ENCODE results near the gene EMX1. TPM values are rescaled to one million over a fixed set of nuclear protein-coding genes. Genes with fewer than 3 reads are reported as not detected.
A peak's percentile ranks its signal among the peaks of the same experiment; 100 is the strongest.

EMX1 gene
- polyA plus RNA-seq, 4 donors, result 0.13 to 4.9 (median 1.0) TPM

- H3K9me3 ChIP-seq (ENCODE audit: control insufficient read depth in 2 of 2, insufficient read depth in 1 of 2, low read depth in 1 of 2, low read length in 1 of 2), result no peaks in the 10 kb centered on the region
- FAIRE-seq (no peak), DNase-seq (no peak)
- H3K27ac ChIP-seq (ENCODE audit: low read depth in 1 of 3, low read length in 2 of 3), result no peak overlapping the region
- H3K4me1 ChIP-seq (ENCODE audit: control insufficient read depth in 3 of 3, insufficient read depth in 2 of 3, low read depth in 1 of 3, low read length in 2 of 3), result no peaks in the 10 kb centered on the region
- peaks cover 0 to 55% (median 0%) of the 10 kb centered on the region in 3 donors for H3K36me3 ChIP-seq (ENCODE audit: control insufficient read depth in 3 of 3, insufficient read depth in 2 of 3, low read depth in 1 of 3, low read length in 3 of 3)
- H3K4me3 ChIP-seq (ENCODE audit: low read depth in 1 of 3, low read length in 3 of 3), result no peak overlapping the region
- 88 to 94% (median 93%) methylated on average over 14 of the region's 14 CpGs for WGBS, 3 donors
- H3K27me3 ChIP-seq (ENCODE audit: control insufficient read depth in 3 of 3, insufficient read depth in 3 of 3, low read length in 3 of 3), result no peaks in the 10 kb centered on the region
Observed at GRCh38 chr2:72965770-72966450, 48.6 kb downstream of the EMX1 start.

- no peak for DNase-seq
- no peaks in the 10 kb centered on the region for H3K27me3 ChIP-seq (ENCODE audit: control insufficient read depth in 3 of 3, insufficient read depth in 3 of 3, low read length in 3 of 3)
- 88 to 93% (median 93%) methylated on average over 8 of the region's 8 CpGs for WGBS, 3 donors
- no peaks in the 10 kb centered on the region for H3K4me1 ChIP-seq (ENCODE audit: control insufficient read depth in 3 of 3, insufficient read depth in 2 of 3, low read depth in 1 of 3, low read length in 2 of 3)
- no peak overlapping the region for H3K27ac ChIP-seq (ENCODE audit: low read depth in 1 of 3, low read length in 2 of 3)
- no peaks in the 10 kb centered on the region for H3K9me3 ChIP-seq (ENCODE audit: control insufficient read depth in 2 of 2, insufficient read depth in 1 of 2, low read depth in 1 of 2, low read length in 1 of 2)
- H3K4me3 ChIP-seq (ENCODE audit: low read depth in 1 of 3, low read length in 3 of 3), result no peak overlapping the region
- FAIRE-seq, result no peak
- peaks cover 0 to 48% (median 0%) of the 10 kb centered on the region in 3 donors for H3K36me3 ChIP-seq (ENCODE audit: control insufficient read depth in 3 of 3, insufficient read depth in 2 of 3, low read depth in 1 of 3, low read length in 3 of 3)
Observed at GRCh38 chr2:72968286-72968685, 51.0 kb downstream of the EMX1 start.

- H3K4me3 ChIP-seq (ENCODE audit: low read depth in 1 of 3, low read length in 3 of 3), result no peak overlapping the region
- no peak for DNase-seq
- no peak for FAIRE-seq
- WGBS, 3 donors, result 76 to 85% (median 85%) methylated on average over 4 of the region's 4 CpGs
- no peaks in the 10 kb centered on the region for H3K4me1 ChIP-seq (ENCODE audit: control insufficient read depth in 3 of 3, insufficient read depth in 2 of 3, low read depth in 1 of 3, low read length in 2 of 3)
- H3K36me3 ChIP-seq (ENCODE audit: control insufficient read depth in 3 of 3, insufficient read depth in 2 of 3, low read depth in 1 of 3, low read length in 3 of 3), result peaks cover 0 to 38% (median 0%) of the 10 kb centered on the region in 3 donors
- no peak overlapping the region for H3K27ac ChIP-seq (ENCODE audit: low read depth in 1 of 3, low read length in 2 of 3)
- no peaks in the 10 kb centered on the region for H3K27me3 ChIP-seq (ENCODE audit: control insufficient read depth in 3 of 3, insufficient read depth in 3 of 3, low read length in 3 of 3)
- H3K9me3 ChIP-seq (ENCODE audit: control insufficient read depth in 2 of 2, insufficient read depth in 1 of 2, low read depth in 1 of 2, low read length in 1 of 2), result no peaks in the 10 kb centered on the region
Observed at GRCh38 chr2:72969706-72970105, 52.4 kb downstream of the EMX1 start.

- H3K4me3 ChIP-seq (ENCODE audit: low read depth in 1 of 3, low read length in 3 of 3), result no peak overlapping the region
- WGBS, 3 donors, result 87 to 91% (median 91%) methylated on average over 7 of the region's 7 CpGs
- H3K27ac ChIP-seq (ENCODE audit: low read depth in 1 of 3, low read length in 2 of 3), result no peak overlapping the region
- peaks cover 0 to 34% (median 0%) of the 10 kb centered on the region in 3 donors for H3K36me3 ChIP-seq (ENCODE audit: control insufficient read depth in 3 of 3, insufficient read depth in 2 of 3, low read depth in 1 of 3, low read length in 3 of 3)
- H3K9me3 ChIP-seq (ENCODE audit: control insufficient read depth in 2 of 2, insufficient read depth in 1 of 2, low read depth in 1 of 2, low read length in 1 of 2), result no peaks in the 10 kb centered on the region
- no peak for DNase-seq
- H3K4me1 ChIP-seq (ENCODE audit: control insufficient read depth in 3 of 3, insufficient read depth in 2 of 3, low read depth in 1 of 3, low read length in 2 of 3), result no peaks in the 10 kb centered on the region
- H3K27me3 ChIP-seq (ENCODE audit: control insufficient read depth in 3 of 3, insufficient read depth in 3 of 3, low read length in 3 of 3), result no peaks in the 10 kb centered on the region
- no peak for FAIRE-seq
Observed at GRCh38 chr2:72971036-72971435, 53.7 kb downstream of the EMX1 start.

GRCh38 chr2:72972352-72973136, 55.2 kb downstream of the EMX1 start:
- H3K9me3 ChIP-seq (ENCODE audit: control insufficient read depth in 2 of 2, insufficient read depth in 1 of 2, low read depth in 1 of 2, low read length in 1 of 2), result no peaks in the 10 kb centered on the region
- H3K27ac ChIP-seq (ENCODE audit: low read depth in 1 of 3, low read length in 2 of 3), result no peak overlapping the region
- H3K4me3 ChIP-seq (ENCODE audit: low read depth in 1 of 3, low read length in 3 of 3), result no peak overlapping the region
- no peaks in the 10 kb centered on the region for H3K4me1 ChIP-seq (ENCODE audit: control insufficient read depth in 3 of 3, insufficient read depth in 2 of 3, low read depth in 1 of 3, low read length in 2 of 3)
- 84 to 91% (median 87%) methylated on average over 12 of the region's 12 CpGs for WGBS, 3 donors
- H3K36me3 ChIP-seq (ENCODE audit: control insufficient read depth in 3 of 3, insufficient read depth in 2 of 3, low read depth in 1 of 3, low read length in 3 of 3), result peaks cover 0 to 28% (median 0%) of the 10 kb centered on the region in 3 donors
- FAIRE-seq (no peak), DNase-seq (no peak)
- H3K27me3 ChIP-seq (ENCODE audit: control insufficient read depth in 3 of 3, insufficient read depth in 3 of 3, low read length in 3 of 3), result no peaks in the 10 kb centered on the region

- Histone ChIP-seq H3K27ac (ENCODE audit: low read depth in 1 of 3, low read length in 2 of 3) (no peak overlapping the region), H3K4me3 (ENCODE audit: low read depth in 1 of 3, low read length in 3 of 3) (no peak overlapping the region), H3K36me3 (ENCODE audit: control insufficient read depth in 3 of 3, insufficient read depth in 2 of 3, low read depth in 1 of 3, low read length in 3 of 3) (peaks cover 0 to 25% (median 0%) of the 10 kb centered on the region in 3 donors), H3K27me3 (ENCODE audit: control insufficient read depth in 3 of 3, insufficient read depth in 3 of 3, low read length in 3 of 3) (no peaks in the 10 kb centered on the region), H3K9me3 (ENCODE audit: control insufficient read depth in 2 of 2, insufficient read depth in 1 of 2, low read depth in 1 of 2, low read length in 1 of 2) (no peaks in the 10 kb centered on the region), H3K4me1 (ENCODE audit: control insufficient read depth in 3 of 3, insufficient read depth in 2 of 3, low read depth in 1 of 3, low read length in 2 of 3) (no peaks in the 10 kb centered on the region)
- WGBS, 3 donors, result 85 to 95% (median 91%) methylated on average over 8 of the region's 8 CpGs
- no peak for FAIRE-seq
- no peak for DNase-seq
Observed at GRCh38 chr2:72973137-72973535, 55.8 kb downstream of the EMX1 start.

- H3K4me3 ChIP-seq (ENCODE audit: low read depth in 1 of 3, low read length in 3 of 3), result no peak overlapping the region
- FAIRE-seq (no peak), DNase-seq (peak; percentile 55 to 56)
- H3K4me1 ChIP-seq (ENCODE audit: control insufficient read depth in 3 of 3, insufficient read depth in 2 of 3, low read depth in 1 of 3, low read length in 2 of 3), result no peaks in the 10 kb centered on the region
- H3K9me3 ChIP-seq (ENCODE audit: control insufficient read depth in 2 of 2, insufficient read depth in 1 of 2, low read depth in 1 of 2, low read length in 1 of 2), result no peaks in the 10 kb centered on the region
- H3K27me3 ChIP-seq (ENCODE audit: control insufficient read depth in 3 of 3, insufficient read depth in 3 of 3, low read length in 3 of 3), result no peaks in the 10 kb centered on the region
- H3K36me3 ChIP-seq (ENCODE audit: control insufficient read depth in 3 of 3, insufficient read depth in 2 of 3, low read depth in 1 of 3, low read length in 3 of 3), result peaks cover 0 to 22% (median 0%) of the 10 kb centered on the region in 3 donors
- H3K27ac ChIP-seq (ENCODE audit: low read depth in 1 of 3, low read length in 2 of 3), result no peak overlapping the region
- 60 to 64% (median 61%) methylated on average over 12 of the region's 12 CpGs for WGBS, 3 donors
Observed at GRCh38 chr2:72973566-72974435, 56.5 kb downstream of the EMX1 start.

- FAIRE-seq, result no peak
- no peaks in the 10 kb centered on the region for H3K4me1 ChIP-seq (ENCODE audit: control insufficient read depth in 3 of 3, insufficient read depth in 2 of 3, low read depth in 1 of 3, low read length in 2 of 3)
- DNase-seq, result no peak
- H3K27ac ChIP-seq (ENCODE audit: low read depth in 1 of 3, low read length in 2 of 3), result no peak overlapping the region
- 29 to 80% (median 75%) methylated on average over 2 of the region's 2 CpGs for WGBS, 3 donors
- H3K9me3 ChIP-seq (ENCODE audit: control insufficient read depth in 2 of 2, insufficient read depth in 1 of 2, low read depth in 1 of 2, low read length in 1 of 2), result no peaks in the 10 kb centered on the region
- no peak overlapping the region for H3K4me3 ChIP-seq (ENCODE audit: low read depth in 1 of 3, low read length in 3 of 3)
- peaks cover 0 to 19% (median 0%) of the 10 kb centered on the region in 3 donors for H3K36me3 ChIP-seq (ENCODE audit: control insufficient read depth in 3 of 3, insufficient read depth in 2 of 3, low read depth in 1 of 3, low read length in 3 of 3)
- H3K27me3 ChIP-seq (ENCODE audit: control insufficient read depth in 3 of 3, insufficient read depth in 3 of 3, low read length in 3 of 3), result no peaks in the 10 kb centered on the region
Observed at GRCh38 chr2:72974436-72974754, 57.1 kb downstream of the EMX1 start.
